Measurements from ENCODE around the gene SERGEF. TPM values are rescaled to one million over a fixed set of nuclear protein-coding genes. Genes with fewer than 3 reads are reported as not detected.

SERGEF gene
- total RNA-seq, 1 donor = 16.9 TPM

GRCh38 chr11:17890325-17890724 lies 122.5 kb downstream of the SERGEF start:
- DNase-seq (ENCODE audit: low read depth) = no peak
- H3K4me3 ChIP-seq (ENCODE audit: low read depth, low read length) = no peak overlapping the region
- TF ChIP-seq CTCF (IDR thresholded peaks at IDR 0.05; ENCODE audit: insufficient read depth, low read length) = peak; percentile 10

GRCh38 chr11:17887779-17888178 lies 125.1 kb downstream of the SERGEF start:
- TF ChIP-seq CTCF (IDR thresholded peaks at IDR 0.05; ENCODE audit: insufficient read depth, low read length) = no peak
- DNase-seq (ENCODE audit: low read depth) = no peak
- no peak overlapping the region for H3K4me3 ChIP-seq (ENCODE audit: low read depth, low read length)

- no peak for TF ChIP-seq CTCF (IDR thresholded peaks at IDR 0.05; ENCODE audit: insufficient read depth, low read length)
- DNase-seq (ENCODE audit: low read depth) = no peak
- no peak overlapping the region for H3K4me3 ChIP-seq (ENCODE audit: low read depth, low read length)
These were observed 128.9 kb downstream of the SERGEF start for GRCh38 chr11:17883946-17884345.

GRCh38 chr11:17883057-17883456 lies 129.8 kb downstream of the SERGEF start:
- TF ChIP-seq CTCF (IDR thresholded peaks at IDR 0.05; ENCODE audit: insufficient read depth, low read length) = no peak
- no peak overlapping the region for H3K4me3 ChIP-seq (ENCODE audit: low read depth, low read length)
- no peak for DNase-seq (ENCODE audit: low read depth)

GRCh38 chr11:17878743-17879142 lies 134.1 kb downstream of the SERGEF start:
- H3K4me3 ChIP-seq (ENCODE audit: low read depth, low read length) = no peak overlapping the region
- no peak for DNase-seq (ENCODE audit: low read depth)
- TF ChIP-seq CTCF (IDR thresholded peaks at IDR 0.05; ENCODE audit: insufficient read depth, low read length) = no peak

GRCh38 chr11:17877886-17878285 lies 135.0 kb downstream of the SERGEF start:
- no peak for DNase-seq (ENCODE audit: low read depth)
- TF ChIP-seq CTCF (IDR thresholded peaks at IDR 0.05; ENCODE audit: insufficient read depth, low read length) = no peak
- no peak overlapping the region for H3K4me3 ChIP-seq (ENCODE audit: low read depth, low read length)

GRCh38 chr11:17876827-17877226 lies 136.0 kb downstream of the SERGEF start:
- no peak overlapping the region for H3K4me3 ChIP-seq (ENCODE audit: low read depth, low read length)
- TF ChIP-seq CTCF (IDR thresholded peaks at IDR 0.05; ENCODE audit: insufficient read depth, low read length) = no peak
- no peak for DNase-seq (ENCODE audit: low read depth)

All from fibroblast of the aortic adventitia (primary cell).